Activated CD4-positive, alpha-beta T cell treated with anti-CD3 and anti-CD28 coated beads, Interleukin-2, amount 50 U/mL, for 48 hours (primary cell): ENCODE results near the gene IMPDH1.

Experiments used
- DNase-seq, 2 experiments: peaks; one replicate each; pipeline ENCODE4 v3.0.0-alpha.2; 2020

The IMPDH1 gene

GRCh38 chr7:128434413-128435326, 24.9 kb upstream of the IMPDH1 start:
- no peak for DNase-seq

DNA sequence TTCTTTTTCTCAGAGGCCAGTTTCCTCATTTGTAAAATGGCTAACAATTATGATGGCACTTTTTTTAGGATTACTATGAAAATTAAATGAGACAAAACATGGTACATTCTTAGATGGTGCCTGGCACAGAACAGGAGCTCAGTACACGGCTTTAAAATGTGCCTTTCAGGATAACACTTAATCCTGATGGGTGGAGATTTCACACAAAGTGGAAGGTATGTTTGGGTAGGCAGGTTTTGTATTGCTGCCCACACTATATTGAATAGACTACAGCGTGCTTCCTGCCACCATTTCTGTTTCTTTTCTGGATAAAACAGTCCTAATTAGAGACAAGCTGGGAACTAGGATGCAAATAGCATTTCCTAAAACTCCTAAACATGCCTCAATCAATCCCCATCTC, 22.0 kb upstream of the IMPDH1 start:
- DNase-seq: no peak

DNA sequence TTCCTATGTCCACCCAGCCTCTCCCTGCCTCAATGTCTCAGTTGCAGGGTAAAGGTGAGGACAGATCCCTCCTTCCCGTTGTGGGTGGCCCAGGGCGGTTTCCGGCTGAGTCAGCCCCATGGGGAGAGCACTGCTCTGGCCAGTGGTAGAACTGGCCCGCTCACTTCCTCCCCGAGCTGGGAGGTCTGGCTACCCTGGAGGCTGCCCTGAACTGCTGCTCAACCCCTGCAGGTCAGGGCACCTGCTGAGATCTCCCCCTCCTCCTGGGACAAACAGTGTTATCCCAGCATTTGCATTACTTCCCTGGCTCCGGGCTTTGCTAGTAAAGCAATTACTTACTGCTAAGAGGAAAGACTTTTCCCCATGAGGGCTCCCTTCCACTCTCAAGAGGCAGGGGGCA, 21.4 kb upstream of the IMPDH1 start:
- no peak for DNase-seq

DNA sequence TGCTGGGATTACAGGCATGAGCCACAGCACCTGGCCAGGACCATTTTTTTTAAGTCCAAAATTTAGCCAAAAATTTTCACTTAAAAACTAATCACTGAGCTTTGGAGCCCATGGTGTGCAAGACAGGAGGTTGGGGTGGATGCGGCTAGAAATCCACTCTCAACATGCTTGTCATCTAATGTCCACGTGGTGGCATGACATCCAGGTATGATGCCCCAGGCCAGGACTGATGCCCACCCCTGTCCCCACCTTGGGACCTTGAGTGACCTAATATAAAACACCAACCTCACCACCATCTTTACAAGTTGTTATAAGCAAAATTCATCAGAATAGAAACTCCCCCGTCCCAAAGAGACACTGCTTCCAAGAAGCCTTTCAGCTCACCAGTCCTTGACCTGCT, 20.4 kb upstream of the IMPDH1 start:
- DNase-seq: no peak

DNA sequence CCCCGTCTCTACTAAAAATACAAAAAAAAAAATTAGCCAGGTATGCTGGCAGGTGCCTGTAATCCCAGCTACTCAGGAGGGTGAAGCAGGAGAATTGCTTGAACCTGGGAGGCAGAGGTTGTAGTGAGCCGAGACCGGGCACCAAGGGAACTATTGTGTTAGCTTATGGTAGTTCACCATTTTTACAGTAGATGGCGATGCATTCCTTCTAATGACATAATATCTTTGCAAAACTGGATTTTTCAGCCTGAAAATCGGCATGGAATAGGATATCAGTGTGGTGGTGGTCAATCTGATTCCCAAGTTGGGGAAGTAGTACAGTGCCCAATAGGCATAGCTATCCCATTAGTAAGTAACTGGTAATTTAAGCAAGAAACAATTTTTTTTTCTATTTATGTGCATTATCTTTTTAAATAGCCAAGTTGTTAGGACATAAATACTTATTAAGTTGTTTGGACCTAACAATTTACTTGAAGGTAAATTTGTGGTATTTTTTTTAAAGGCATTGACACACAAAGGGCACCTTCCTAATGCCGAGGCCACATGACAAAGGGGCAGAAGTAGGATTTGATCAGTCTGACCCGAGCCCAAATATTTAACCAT, 17.6 kb upstream of the IMPDH1 start:
- DNase-seq: peak in 1 of 2 experiments; percentile 29

GRCh38 chr7:128425850-128426249, 16.1 kb upstream of the IMPDH1 start:
- DNase-seq: peak; percentile 90 to 91

DNA sequence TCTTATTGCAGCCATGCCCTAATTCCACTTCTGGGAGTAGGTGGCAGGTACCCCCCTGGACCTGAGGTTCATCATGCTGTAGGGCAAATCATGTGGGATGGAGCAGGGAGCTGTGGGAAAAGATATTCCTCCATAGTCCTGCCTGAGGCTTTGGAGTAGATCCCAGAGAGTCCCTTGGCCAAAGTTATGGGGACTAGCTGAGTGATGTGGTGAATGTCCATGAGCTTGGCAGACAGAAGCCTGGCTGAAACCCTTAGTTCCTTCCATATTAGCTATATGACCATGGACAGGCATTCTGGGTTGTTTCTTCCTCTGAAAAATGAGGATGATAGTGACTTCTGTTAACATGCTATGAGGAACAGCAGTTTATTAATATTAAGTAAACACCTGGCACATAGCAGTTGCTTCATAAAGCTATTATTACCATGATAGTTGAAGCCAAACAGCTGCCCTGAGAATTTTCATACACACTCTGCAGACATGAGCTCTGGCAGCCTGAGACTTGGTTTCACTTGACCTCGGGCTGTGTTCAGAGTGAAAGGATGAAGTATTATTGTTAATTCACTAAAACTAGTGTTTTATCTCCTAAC, 15.0 kb upstream of the IMPDH1 start:
- no peak for DNase-seq

DNA sequence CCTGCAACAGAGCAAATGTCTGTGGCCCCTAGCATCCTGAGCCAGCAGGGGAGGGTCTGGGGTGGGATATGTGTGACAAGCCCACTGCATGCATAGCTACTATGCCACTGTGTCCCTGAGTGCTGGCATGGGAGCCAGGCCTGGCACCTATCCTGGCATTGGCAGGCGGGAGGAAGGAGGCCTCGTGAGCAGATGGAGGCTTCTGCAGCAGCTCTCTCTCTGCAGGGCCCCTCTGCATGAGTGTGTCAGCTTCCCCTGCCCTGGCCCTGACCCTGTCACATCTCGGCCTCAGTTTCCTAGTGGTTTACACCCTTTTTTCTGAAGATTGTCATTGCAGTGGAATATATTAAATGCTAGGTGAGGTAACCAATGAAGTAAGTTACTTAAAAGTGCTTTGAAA, 13.1 kb upstream of the IMPDH1 start:
- no peak for DNase-seq

GRCh38 chr7:128422037-128422436, 12.3 kb upstream of the IMPDH1 start:
- no peak for DNase-seq

GRCh38 chr7:128421384-128421783, 11.6 kb upstream of the IMPDH1 start:
- no peak for DNase-seq

DNA sequence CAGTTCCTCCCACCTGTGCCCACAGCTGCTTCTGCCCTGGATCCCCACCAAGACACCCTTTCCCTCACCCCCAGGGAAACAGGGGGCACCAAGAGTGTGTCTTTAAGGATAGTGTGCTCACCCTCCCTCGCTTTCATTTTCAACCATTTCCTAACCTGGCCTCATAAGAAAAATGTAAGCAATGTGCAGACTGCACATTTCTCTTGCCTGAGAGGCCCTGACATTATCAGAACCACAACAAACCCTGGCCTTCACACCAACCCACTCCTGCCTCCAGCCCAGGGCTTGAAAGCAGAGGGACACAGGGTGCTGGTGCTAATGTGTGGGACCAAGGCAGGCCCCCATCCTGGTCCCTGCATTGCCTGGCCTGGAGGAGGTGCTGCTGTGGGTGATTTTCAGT, 11.0 kb upstream of the IMPDH1 start:
- no peak for DNase-seq

DNA sequence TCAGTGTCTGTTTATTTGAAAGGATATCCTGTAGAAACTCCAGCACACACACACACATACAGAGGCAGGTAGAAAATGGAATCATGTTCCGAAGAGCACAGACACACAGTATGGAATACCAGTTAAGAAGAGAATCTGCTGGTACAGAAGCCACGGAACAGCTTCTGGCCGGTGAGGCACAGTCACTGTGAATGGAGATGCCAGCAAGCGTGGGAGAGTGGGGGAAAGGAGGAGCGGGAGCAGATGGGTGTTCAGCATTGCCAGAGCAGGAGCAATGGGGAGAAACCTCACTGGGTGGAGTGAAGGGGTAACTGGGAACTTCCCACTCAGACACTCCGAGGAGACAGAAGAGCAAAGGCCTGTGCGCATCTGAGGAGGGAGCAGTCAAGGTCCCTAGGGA, 9.5 kb upstream of the IMPDH1 start:
- no peak for DNase-seq

GRCh38 chr7:128417071-128417470, 7.3 kb upstream of the IMPDH1 start:
- no peak for DNase-seq

GRCh38 chr7:128415217-128415785, 5.5 kb upstream of the IMPDH1 start:
- no peak for DNase-seq

DNA sequence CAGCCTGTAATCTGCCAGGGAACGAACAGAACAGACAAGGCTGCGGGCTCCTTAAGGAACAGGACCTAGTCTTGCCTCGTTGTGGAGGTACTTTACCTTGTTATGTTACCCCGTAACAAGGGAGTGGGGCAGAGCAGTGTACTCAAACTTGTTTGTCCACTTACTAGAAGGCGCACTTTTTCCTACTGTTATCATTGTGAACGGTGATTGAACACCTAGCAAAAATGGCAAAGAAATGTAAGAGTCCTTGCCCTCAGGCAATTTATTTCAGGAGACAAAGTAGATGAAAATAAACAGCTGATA, 620 bp upstream of the IMPDH1 start:
- no peak for DNase-seq

DNA sequence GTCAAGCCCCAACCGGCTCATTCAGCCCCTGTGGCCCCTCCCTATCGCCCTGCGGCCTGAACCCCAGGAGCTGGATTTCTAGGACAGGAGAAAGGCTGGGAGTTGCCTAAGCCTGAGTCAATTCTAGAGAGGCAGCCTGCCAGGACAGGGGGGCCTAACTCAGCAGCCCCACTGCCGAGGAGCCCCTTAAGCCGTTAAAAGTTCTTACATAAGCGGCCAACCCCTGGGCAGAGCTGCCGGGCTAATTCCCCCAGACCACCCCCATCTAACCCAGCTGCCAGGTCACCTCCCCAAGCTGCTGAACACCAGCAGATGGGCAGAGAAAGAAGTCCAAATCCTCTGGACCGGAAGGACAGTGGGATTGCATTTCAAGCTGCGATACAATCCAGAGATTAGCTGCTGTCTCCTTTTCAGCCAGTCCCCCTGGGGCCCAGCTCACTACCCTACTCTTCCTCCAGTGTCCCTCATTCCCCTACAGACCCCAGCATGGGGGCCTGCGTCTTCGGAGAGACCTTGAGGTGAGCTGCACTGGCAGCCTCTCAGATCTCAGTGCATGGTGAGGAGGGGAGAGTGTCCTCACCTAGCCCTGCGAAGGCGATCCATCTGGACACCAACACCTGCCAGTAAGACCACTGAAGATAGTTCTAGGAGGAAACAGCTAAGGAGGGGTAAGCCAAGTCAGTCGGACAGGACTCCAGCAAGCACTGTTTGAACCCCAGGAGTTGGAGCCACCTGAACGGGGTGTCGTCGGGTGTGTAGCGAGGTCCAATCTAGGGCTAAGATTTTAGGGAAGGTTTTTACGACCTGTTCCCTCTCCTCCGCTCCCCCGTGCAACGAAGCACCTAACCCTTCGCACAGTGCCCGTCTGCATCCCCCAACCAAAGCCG, 830 bp downstream of the IMPDH1 start:
- no peak for DNase-seq

DNA sequence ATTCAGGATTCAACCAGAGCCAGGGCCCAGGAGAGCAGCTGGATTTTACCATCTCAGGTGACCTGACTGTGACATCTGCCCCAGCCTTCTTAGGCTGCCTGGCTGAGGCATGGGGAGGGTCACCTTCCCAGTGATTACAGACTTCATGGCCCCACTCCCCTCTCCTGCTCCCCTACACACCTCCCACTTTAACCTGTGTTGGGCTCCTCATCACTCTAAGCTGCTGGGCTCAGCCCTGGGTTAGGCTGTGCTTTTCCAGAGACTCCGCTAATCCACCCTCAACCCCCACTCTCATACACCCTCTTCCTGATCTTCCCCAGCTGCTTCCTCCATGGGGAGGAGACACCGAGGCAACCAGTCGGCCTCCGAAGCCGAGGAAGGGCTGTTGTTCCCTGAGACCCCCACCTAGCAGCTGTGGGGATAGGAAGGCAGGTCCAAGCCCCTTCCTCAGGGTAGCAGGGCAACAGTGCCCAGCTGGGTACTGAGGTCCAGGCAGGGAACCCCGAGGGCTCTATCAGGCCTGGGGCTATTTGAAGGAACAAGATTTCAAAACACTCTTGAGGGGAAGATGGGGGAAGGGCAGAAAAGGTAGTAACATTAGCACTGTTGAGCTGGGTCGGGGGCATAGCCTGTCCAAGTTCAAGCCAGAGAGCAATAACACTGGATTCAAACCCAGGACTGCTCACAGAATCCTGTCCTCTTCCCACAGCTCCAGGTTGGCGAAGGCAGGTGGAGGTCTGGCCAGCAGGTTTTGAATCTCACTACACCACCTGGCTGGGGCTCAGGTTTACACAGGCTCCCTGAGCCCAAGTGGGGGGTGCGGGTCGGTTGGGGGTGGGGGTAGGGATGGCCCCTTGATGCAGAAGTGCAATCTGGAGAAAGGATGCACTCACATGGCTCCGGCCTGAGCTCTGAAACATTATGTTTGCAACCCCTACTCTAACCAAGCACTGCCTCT, 1.8 kb downstream of the IMPDH1 start:
- no peak for DNase-seq

GRCh38 chr7:128407233-128407589, 2.6 kb downstream of the IMPDH1 start:
- DNase-seq: no peak

DNA sequence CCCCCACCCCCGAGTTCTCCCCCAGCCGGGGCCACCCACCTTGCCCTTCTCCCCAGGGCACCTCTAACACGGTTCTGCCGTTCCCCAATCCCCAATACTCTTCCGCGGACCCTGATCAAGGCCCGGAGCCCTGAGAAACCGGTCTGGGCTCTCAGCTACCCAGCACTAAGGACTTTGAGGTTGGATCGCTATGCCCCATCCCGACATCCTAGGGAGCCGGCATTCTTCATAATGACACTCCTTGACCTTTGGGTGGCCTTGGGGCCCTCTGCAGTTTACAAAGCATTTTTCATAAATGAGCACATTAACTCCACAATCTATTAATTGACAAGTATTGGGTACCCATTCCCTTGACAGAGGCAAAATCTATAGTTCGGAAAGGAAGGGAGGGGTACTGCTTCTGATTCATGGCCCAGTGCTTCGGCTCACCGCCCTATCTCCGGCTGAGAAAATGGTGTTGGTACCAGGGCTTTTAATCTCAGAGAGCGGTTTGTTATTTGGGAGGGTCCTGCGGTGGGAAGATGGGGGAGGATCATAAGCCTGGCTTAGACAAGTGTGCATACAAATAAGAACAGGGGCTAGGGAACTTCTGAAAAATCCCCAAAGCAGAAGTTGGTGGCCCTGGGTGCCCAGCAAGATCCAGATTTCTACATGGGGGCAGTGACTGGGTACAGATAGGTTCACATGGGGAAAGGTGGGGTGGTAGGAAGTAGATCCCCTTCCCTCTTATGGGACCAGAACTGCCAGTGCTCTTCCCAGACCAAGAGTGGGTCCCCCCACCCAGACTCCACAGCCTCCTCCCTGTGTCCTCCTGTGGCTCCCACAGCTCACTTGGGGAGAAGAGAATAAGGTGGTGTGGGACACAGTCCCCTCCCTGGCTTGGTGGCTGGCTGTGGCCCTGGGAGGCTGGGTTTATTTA, 3.2 kb downstream of the IMPDH1 start:
- no peak for DNase-seq

- DNase-seq: peak; percentile 53 to 59
Observed at GRCh38 chr7:128405471-128406313, 4.1 kb downstream of the IMPDH1 start.
